Gastrocnemius medialis (tissue), 4 donors: ENCODE measurements around the gene KCNF1.

ENCODE experiments used
- CTCF ChIP-seq, 5 experiments: fragments of 450-650 bp in 3 of 5; fragments of 200-600 bp in 2 of 5; sonication (generic) in 2 of 5; IDR thresholded peaks in 4 of 5; conservative IDR thresholded peaks in 1 of 5; 1 replicate in 4 of 5; 2 replicates in 1 of 5; pipeline ENCODE4 v1.5.1; 2016 to 2019; ENCODE audit warnings: antibody characterized with exemption in 5 of 5, mild to moderate bottlenecking in 3 of 5, moderate library complexity in 3 of 5
- POLR2A ChIP-seq, 2 donors: fragments of 450-650 bp; IDR thresholded peaks; one replicate each; pipeline ENCODE4 v1.6.1; 2017; ENCODE audit warnings: antibody characterized with exemption in 2 of 2, mild to moderate bottlenecking in 2 of 2, moderate library complexity in 2 of 2

DNA sequence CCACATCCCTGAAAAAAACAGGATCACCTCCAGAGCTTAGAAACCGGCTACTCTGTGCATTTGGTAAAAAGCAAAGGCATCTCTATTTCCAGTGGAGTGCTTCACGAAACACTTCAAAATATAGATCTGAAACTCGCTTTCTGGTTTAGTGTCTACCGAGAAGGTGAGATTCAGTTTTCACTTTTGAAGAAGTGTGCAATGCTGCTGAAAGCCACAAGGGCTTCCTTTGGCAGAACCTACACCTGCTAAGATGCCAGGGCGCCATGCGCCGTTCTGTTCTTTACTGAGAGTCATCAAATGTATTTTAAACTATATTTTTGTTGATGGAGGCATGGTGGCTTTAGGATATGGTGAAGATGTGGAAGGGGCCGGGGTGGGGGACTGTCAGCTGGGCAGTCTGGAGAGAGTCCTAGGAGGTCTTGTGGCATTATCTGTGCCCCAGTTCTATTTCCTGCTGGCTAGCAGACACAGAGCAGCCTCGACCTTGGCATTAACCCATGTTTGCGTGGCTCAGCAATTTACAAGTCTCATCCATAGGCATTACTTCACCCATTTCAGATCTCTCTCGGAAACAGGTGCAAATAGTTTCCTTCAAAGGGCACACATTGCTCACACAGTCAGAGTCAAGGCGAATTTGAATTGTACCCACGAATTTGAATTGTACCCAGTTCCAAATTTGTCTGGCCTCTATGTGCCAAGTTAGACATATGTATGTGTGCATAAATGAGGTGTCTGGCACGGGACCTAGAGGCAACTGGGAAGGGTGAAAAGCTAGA is 46.7 kb upstream of the KCNF1 start:
- TF ChIP-seq CTCF (IDR thresholded peaks at IDR 0.05 in 4 of 5, conservative IDR thresholded peaks at IDR 0.05 in 1 of 5), result peak in 4 of 5 experiments; percentile 30 to 52 (median 38)
- TF ChIP-seq POLR2A (IDR thresholded peaks at IDR 0.05), result no peak
